Neutrophil (primary cell): ENCODE data around the gene TMEM214.

Experiments
- H3K27ac ChIP-seq: fragments of 200-600 bp; sonication (generic); 2 replicates; pipeline ENCODE4 v1.5.1; 2016; ENCODE audit warnings: mild to moderate bottlenecking, moderate library complexity
- H3K27me3 ChIP-seq: fragments of 200-600 bp; sonication (generic); 2 replicates; pipeline ENCODE4 v1.6.0; 2016; ENCODE audit warnings: mild to moderate bottlenecking
- H3K36me3 ChIP-seq: fragments of 200-600 bp; sonication (generic); 2 replicates; pipeline ENCODE4 v1.5.1; 2017
- H3K4me1 ChIP-seq, 2 experiments: fragments of 200-600 bp in 1 of 2; sonication (generic) in 1 of 2; 1 replicate in 1 of 2; 2 replicates in 1 of 2; pipeline versions ENCODE4 v1.5.1 to v1.6.1; 2013 to 2016; ENCODE audit warnings: low read depth in 1 of 2, low read length in 1 of 2, mild to moderate bottlenecking in 1 of 2, moderate library complexity in 1 of 2; ENCODE audit not compliant: control insufficient read depth in 1 of 2, insufficient read depth in 1 of 2
- H3K4me3 ChIP-seq, 2 experiments: fragments of 200-600 bp in 1 of 2; sonication (generic) in 1 of 2; 1 replicate in 1 of 2; 2 replicates in 1 of 2; pipeline ENCODE4 v1.5.1; 2013 to 2016; ENCODE audit warnings: low read depth in 1 of 2, low read length in 1 of 2, mild to moderate bottlenecking in 1 of 2, moderate library complexity in 1 of 2
- H3K9me3 ChIP-seq: fragments of 200-600 bp; sonication (generic); 2 replicates; pipeline ENCODE4 v1.5.1; 2016
- TF ChIP-seq, protein P1 (sequence below): fragments of 200-600 bp; sonication (generic); IDR thresholded peaks from 2 replicates; pipeline ENCODE4 v1.5.1; 2016; ENCODE audit warnings: antibody characterized with exemption

Gene TMEM214

DNA sequence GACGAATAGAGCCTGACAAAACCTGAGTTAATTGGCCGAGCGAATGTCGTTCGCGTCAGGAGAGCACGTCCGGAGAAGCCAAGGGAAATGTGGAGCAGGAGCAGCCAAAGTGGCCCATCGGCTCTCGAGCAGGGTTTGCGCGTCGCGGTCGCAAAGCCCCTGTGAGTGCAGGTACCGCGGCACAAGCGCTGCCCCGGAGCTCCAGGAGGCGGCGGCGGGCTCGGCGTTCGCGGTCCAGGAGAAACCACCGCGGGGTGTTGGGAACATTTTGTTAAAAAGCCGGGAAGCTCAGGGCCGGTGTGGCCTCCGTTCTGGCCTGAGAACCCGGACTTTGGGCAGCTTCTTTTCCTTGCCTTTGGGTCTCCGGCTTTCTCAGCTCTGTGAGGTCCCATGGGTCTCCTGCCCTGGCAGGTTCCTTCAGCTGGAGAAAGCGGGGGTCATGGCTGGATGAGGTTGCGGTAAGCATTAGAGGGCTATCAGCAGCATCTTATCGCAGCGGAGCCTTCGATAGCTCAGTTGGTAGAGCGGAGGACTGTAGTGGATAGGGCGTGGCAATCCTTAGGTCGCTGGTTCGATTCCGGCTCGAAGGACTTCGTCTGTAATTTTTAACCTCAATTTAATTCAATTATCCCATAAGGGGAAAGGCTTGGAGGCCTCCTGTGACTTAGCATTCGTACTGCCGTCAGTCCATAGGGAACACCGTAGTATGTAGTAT lies 17.7 kb downstream of the TMEM214 start:
- H3K27ac ChIP-seq, result no peak overlapping the region
- peaks cover 16% of the 10 kb centered on the region for H3K36me3 ChIP-seq
- H3K4me3 ChIP-seq, result peak overlapping the region; percentile 79 to 92
- peaks cover 21 to 26% of the 10 kb centered on the region in 2 experiments for H3K4me1 ChIP-seq
- H3K27me3 ChIP-seq, result peaks cover 7% of the 10 kb centered on the region
- TF ChIP-seq, protein P1, sequence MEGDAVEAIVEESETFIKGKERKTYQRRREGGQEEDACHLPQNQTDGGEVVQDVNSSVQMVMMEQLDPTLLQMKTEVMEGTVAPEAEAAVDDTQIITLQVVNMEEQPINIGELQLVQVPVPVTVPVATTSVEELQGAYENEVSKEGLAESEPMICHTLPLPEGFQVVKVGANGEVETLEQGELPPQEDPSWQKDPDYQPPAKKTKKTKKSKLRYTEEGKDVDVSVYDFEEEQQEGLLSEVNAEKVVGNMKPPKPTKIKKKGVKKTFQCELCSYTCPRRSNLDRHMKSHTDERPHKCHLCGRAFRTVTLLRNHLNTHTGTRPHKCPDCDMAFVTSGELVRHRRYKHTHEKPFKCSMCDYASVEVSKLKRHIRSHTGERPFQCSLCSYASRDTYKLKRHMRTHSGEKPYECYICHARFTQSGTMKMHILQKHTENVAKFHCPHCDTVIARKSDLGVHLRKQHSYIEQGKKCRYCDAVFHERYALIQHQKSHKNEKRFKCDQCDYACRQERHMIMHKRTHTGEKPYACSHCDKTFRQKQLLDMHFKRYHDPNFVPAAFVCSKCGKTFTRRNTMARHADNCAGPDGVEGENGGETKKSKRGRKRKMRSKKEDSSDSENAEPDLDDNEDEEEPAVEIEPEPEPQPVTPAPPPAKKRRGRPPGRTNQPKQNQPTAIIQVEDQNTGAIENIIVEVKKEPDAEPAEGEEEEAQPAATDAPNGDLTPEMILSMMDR, result peak; percentile 30
- no peaks in the 10 kb centered on the region for H3K9me3 ChIP-seq

DNA sequence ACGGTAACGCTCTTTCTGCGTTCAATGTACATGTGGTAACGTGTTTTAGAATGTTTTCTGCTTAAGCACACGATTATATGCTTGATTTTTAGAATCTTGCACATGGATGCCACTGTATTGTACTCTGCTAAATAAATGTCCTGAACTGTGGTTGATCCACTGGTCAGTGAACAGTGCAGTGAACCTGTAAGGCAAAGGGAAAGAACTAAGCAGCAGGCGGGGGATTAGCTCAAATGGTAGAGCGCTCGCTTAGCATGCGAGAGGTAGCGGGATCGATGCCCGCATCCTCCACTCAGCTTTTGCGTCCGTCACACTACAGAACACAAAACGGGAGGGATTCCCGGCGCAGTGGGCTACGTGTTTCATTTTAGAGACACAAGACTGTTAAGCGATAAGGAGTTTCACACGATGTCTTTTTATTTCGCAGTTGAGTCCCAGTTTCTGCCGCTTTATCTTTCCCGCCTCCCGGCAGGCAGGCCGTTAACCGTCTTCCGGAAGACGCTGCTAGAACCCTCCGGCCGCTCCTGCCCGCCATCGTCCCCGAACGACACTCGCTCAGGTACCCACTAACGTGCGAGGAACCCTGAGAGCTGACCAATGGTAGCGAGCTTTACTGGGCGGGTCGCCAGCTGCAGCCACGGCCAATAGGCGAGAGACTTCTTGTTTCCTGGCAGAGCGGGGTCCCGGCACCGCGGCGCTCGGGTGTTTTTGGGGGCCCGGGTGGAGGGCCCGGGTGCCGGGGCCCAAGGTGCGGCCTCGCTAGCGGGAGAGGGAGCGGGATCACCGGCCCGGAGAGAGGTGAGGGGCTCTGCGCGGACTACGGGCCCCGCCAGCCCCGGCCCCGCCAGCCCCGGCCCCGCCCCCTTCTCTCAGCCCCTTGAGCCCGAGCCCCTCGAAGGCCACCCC lies 18.5 kb downstream of the TMEM214 start, which contains the start of gene AGBL5:
Gene AGBL5, plus strand, starts transcription at position 673 of the 906 bp plus-strand sequence. CDS start 1,291 bp downstream, outside the sequence.
- TF ChIP-seq, protein P1, result no peak
- Histone ChIP-seq H3K9me3 (no peaks in the 10 kb centered on the region), H3K4me1 (peaks cover 21 to 26% of the 10 kb centered on the region in 2 experiments), H3K27ac (peak within 1 kb of the TSS; percentile 52), H3K36me3 (peaks cover 23% of the 10 kb centered on the region), H3K27me3 (peaks cover 7% of the 10 kb centered on the region), H3K4me3 (peak within 1 kb of the TSS; percentile 79 to 92)

DNA sequence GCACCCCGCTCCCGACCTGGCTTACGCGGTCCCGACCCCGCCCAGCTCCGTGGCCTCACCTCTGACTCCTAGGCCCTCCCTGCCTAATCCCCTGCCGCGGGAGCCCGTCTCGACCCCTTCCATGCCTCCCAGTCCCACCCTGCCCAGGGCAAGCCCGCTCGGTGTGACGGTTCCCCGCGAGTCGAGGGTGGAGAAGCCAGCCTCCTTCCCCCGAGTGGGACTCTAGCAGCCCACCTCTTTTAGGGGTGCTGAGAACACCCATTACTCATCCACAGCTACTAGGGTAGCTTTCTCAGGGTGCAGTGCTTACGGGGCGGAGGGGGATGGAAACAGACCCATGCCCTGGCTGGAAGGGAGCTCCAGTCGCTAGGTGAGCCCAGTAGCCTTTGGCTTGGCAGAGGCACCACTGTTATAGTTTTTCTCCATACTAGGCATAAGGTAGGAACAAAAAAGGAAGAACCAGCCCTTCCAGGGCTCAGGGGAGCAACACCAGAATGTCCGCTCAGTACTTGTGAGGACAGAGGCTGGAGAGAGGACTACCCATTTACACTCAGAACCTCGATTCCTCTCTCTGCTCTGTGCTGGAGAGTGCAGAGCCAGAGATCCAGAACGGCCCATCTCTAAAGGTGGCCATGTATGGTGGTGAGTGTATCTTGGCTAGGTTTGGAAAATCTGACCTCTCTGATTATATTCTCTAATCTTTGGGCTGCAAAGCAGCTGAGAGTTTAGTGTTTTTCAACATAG lies 19.3 kb downstream of the TMEM214 start:
- H3K9me3 ChIP-seq, result no peaks in the 10 kb centered on the region
- H3K27ac ChIP-seq, result peak overlapping the region; percentile 52
- peaks cover 30% of the 10 kb centered on the region for H3K36me3 ChIP-seq
- peaks cover 21 to 26% of the 10 kb centered on the region in 2 experiments for H3K4me1 ChIP-seq
- peaks cover 7% of the 10 kb centered on the region for H3K27me3 ChIP-seq
- peak overlapping the region; percentile 79 to 92 for H3K4me3 ChIP-seq
- TF ChIP-seq, protein P1, result no peak

DNA sequence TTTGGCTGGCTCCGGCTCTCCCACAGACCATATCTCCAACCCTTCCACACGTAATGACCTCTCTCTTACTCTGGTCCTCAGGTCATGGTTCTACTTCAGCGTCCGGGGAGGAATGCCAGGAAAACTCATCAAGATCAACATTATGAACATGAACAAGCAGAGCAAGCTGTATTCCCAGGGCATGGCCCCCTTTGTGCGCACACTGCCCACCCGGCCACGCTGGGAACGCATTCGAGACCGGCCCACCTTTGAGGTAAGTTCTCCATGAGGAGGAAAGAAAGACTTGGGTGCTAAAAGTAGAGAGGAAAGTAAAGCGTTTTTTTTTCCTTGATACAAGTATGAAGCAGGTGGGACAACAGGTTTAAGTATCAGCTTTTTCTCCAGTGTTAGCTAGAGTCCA lies 20.6 kb downstream of the TMEM214 start:
- H3K4me3 ChIP-seq, result no peak overlapping the region
- no peak overlapping the region for H3K27ac ChIP-seq
- peaks cover 7% of the 10 kb centered on the region for H3K27me3 ChIP-seq
- H3K4me1 ChIP-seq, result peaks cover 21 to 26% of the 10 kb centered on the region in 2 experiments
- H3K9me3 ChIP-seq, result no peaks in the 10 kb centered on the region
- TF ChIP-seq, protein P1, result no peak
- H3K36me3 ChIP-seq, result peaks cover 39% of the 10 kb centered on the region

DNA sequence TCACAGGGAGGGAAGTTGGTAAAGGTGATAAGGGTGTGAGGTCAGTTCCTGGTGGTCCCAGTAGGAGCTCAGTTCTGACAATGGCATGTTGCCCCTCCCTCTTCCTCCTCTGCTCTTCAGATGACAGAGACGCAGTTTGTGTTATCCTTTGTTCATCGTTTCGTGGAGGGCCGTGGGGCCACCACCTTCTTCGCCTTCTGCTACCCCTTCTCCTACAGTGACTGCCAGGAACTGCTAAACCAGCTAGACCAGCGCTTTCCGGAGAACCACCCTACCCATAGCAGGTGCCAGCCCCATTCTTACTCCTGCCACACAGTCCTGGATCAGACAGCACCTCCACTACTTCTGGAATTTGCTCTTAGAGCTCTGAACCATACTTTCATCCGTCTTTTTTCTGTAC lies 21.0 kb downstream of the TMEM214 start:
- Histone ChIP-seq H3K27me3 (peaks cover 7% of the 10 kb centered on the region), H3K4me1 (peaks cover 21 to 26% of the 10 kb centered on the region in 2 experiments), H3K9me3 (no peaks in the 10 kb centered on the region), H3K4me3 (no peak overlapping the region), H3K36me3 (peaks cover 42% of the 10 kb centered on the region), H3K27ac (no peak overlapping the region)
- TF ChIP-seq, protein P1, result no peak
